K562 (cell line): Measurements from ENCODE around the gene TCF25.

Experiments used
- CTCF ChIP-seq, 3 experiments: IDR thresholded peaks in 2 of 3; conservative IDR thresholded peaks in 1 of 3; 2 replicates each; pipeline ENCODE4 v1.5.1; 2011 to 2012; ENCODE audit warnings: low read length in 3 of 3, mild to moderate bottlenecking in 3 of 3, control low read depth in 2 of 3, improper control_type of control experiment in 1 of 3, inconsistent platforms in 1 of 3, low read depth in 1 of 3, mixed read lengths in 1 of 3, moderate library complexity in 1 of 3; ENCODE audit not compliant: insufficient read depth in 2 of 3
- JUND ChIP-seq, 2 experiments: IDR thresholded peaks; 2 replicates in 1 of 2; 3 replicates in 1 of 2; pipeline ENCODE4 v1.6.1; 2011; ENCODE audit warnings: borderline replicate concordance in 2 of 2, low read depth in 2 of 2, low read length in 2 of 2, improper control_type of control experiment in 1 of 2, missing biosample characterization in 1 of 2, missing genetic modification characterization in 1 of 2, missing genetic modification reagents in 1 of 2
- MYC ChIP-seq, 2 experiments: fragments of 250-450 bp in 1 of 2; sonication (Bioruptor Pico) in 1 of 2; IDR thresholded peaks; 2 replicates each; pipeline versions ENCODE4 v1.5.1 to v1.6.1; 2012 to 2021; ENCODE audit warnings: low read depth in 2 of 2, borderline replicate concordance in 1 of 2, improper control_type of control experiment in 1 of 2, low read length in 1 of 2, mild to moderate bottlenecking in 1 of 2, moderate library complexity in 1 of 2
- PCBP1 ChIP-seq: fragments of 200-400 bp; formaldehyde crosslinking; IDR thresholded peaks from 2 replicates; pipeline ENCODE4 v1.6.1; 2018; ENCODE audit warnings: mild to moderate bottlenecking, low read depth, low read length; ENCODE audit not compliant: poor library complexity, severe bottlenecking
- SRF ChIP-seq, 2 experiments: fragments of 250-450, 450-650 bp in 1 of 2; sonication (Bioruptor Pico) in 1 of 2; sonication (generic) in 1 of 2; formaldehyde crosslinking; IDR thresholded peaks; 2 replicates each; pipeline versions ENCODE4 v1.5.0 to v1.5.1; 2020 to 2022; ENCODE audit warnings: mild to moderate bottlenecking in 1 of 2, missing genetic modification reagents in 1 of 2
- USF1 ChIP-seq: sonication (generic); formaldehyde crosslinking; IDR thresholded peaks from 2 replicates; pipeline ENCODE4 v1.9.0; 2022; ENCODE audit warnings: mild to moderate bottlenecking, missing genetic modification reagents
- ZKSCAN1 ChIP-seq: fragments of 150-350 bp; IDR thresholded peaks from 2 replicates; pipeline ENCODE4 v1.6.1; 2016; ENCODE audit warnings: low read depth, low read length
- TF ChIP-seq, protein P1 (sequence below): fragments of 250-450 bp; sonication (Bioruptor Pico); IDR thresholded peaks from 2 replicates; pipeline ENCODE4 v1.8.0; 2021; ENCODE audit warnings: mild to moderate bottlenecking, moderate library complexity
- TF ChIP-seq, protein P2 (sequence below): sonication (generic); formaldehyde crosslinking; IDR thresholded peaks from 2 replicates; pipeline ENCODE4 v1.8.1; 2023; ENCODE audit warnings: mild to moderate bottlenecking, missing genetic modification reagents

GRCh38 chr16:89960966-89961365 is 87.6 kb downstream of the TCF25 start:
- TF ChIP-seq SRF (CRISPR knock-in tag; IDR thresholded peaks at IDR 0.05) (no peak), CTCF (IDR thresholded peaks at IDR 0.05 in 2 of 3, conservative IDR thresholded peaks at IDR 0.05 in 1 of 3; ENCODE audit: insufficient read depth in 2 of 3, low read depth in 1 of 3, low read length in 3 of 3) (no peak), ZKSCAN1 (no peak), JUND (IDR thresholded peaks at IDR 0.05; ENCODE audit: borderline replicate concordance, low read depth, low read length) (no peak), JUND (tag; IDR thresholded peaks at IDR 0.05; ENCODE audit: borderline replicate concordance, low read depth, low read length) (no peak), MYC (IDR thresholded peaks at IDR 0.05; ENCODE audit: low read depth, low read length) (no peak), MYC (CRISPR knock-in tag; IDR thresholded peaks at IDR 0.05; ENCODE audit: borderline replicate concordance, low read depth) (no peak), USF1 (no peak), PCBP1 (no peak)
- TF ChIP-seq, protein P1, sequence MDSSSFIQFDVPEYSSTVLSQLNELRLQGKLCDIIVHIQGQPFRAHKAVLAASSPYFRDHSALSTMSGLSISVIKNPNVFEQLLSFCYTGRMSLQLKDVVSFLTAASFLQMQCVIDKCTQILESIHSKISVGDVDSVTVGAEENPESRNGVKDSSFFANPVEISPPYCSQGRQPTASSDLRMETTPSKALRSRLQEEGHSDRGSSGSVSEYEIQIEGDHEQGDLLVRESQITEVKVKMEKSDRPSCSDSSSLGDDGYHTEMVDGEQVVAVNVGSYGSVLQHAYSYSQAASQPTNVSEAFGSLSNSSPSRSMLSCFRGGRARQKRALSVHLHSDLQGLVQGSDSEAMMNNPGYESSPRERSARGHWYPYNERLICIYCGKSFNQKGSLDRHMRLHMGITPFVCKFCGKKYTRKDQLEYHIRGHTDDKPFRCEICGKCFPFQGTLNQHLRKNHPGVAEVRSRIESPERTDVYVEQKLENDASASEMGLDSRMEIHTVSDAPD (CRISPR knock-in tag), result no peak
- TF ChIP-seq, protein P2, sequence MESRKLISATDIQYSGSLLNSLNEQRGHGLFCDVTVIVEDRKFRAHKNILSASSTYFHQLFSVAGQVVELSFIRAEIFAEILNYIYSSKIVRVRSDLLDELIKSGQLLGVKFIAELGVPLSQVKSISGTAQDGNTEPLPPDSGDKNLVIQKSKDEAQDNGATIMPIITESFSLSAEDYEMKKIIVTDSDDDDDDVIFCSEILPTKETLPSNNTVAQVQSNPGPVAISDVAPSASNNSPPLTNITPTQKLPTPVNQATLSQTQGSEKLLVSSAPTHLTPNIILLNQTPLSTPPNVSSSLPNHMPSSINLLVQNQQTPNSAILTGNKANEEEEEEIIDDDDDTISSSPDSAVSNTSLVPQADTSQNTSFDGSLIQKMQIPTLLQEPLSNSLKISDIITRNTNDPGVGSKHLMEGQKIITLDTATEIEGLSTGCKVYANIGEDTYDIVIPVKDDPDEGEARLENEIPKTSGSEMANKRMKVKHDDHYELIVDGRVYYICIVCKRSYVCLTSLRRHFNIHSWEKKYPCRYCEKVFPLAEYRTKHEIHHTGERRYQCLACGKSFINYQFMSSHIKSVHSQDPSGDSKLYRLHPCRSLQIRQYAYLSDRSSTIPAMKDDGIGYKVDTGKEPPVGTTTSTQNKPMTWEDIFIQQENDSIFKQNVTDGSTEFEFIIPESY (CRISPR knock-in tag), result no peak
